HG03175 (cell line): Measurements from ENCODE around the gene ARL5B.
A peak's percentile ranks its signal among the peaks of the same experiment; 100 is the strongest.

Experiments
- ATAC-seq: cut with Tn5 transposase; IDR thresholded peaks from one replicate; pipeline ENCODE4 v1.9.1; 2021; ENCODE audit warnings: mild to moderate bottlenecking, moderate library complexity; ENCODE audit not compliant: unreplicated experiment

Gene ARL5B

DNA sequence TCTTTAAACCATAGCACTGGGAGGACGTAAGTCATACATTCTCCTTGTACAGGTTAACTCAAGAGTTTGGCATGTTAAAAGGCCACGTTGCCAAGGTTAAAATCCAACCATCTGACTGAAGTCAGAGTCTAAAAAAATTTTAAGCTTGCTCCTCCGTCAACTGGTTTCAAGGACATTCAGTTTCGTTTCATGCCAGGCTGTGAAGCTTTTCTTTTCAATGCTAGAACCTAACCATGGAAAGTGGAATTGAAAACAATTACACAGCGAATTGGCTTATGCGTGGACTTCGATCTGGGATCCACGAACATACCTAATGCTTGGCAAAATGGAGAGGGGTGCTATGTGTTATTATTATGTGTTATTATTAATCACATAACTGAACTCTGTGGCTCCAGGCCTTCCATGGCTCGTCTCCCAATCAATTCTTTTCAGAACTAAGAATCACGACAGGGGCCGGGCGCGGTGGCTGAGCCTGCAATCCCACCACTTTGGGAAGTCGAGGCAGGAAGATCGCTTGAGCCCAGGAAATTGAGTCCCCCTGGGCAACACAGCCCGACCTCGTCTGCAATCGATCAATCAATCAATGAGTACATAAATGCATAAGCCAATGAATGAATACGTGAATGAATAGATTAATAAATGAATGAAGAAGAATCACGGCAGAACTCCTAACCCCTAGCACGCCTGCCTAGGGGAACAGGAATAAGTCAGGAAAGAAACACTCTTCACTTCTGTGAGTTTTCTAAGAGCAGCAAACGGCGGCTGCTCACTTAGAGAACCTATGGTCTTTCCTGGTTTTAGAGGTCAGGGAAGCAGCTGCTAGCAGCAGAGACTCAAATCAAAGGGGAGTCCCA lies 733 bp upstream of the ARL5B start:
- ATAC-seq, result peak; percentile 15

DNA sequence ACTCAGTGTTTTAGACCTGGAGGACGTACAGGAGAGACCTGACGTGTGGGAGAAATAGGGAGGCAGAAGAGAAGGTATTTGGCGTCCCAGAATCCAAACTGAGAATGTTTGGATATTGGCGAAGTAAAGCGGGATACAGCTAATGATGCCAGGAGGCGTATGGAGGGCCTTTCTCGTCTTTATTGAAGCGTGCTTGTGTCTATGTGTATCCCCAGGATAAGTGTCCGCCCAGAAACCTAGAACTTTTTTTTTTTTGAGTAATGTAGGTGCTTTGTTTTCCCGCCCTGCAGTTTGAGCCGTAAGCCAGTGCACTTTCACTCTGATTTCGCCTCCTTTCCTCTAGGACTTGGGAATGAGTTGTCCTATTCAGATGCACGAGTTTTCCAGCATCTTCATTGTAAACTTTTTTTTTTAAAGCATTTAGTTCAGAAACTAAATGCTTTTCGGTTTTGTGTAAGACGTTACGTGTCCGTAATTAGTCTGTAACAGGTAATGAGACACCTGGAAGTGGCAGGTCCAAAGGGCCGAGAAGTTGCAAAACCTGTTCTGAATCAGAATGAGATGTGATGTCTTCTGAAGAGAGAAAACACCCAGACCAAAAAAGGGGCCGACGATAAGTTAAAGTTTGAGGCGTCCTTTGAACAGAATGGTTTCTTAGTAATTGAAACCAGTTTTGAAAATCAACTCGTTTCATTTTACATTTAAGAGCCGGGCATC lies 746 bp downstream of the ARL5B start:
- peak; percentile 20 for ATAC-seq

DNA sequence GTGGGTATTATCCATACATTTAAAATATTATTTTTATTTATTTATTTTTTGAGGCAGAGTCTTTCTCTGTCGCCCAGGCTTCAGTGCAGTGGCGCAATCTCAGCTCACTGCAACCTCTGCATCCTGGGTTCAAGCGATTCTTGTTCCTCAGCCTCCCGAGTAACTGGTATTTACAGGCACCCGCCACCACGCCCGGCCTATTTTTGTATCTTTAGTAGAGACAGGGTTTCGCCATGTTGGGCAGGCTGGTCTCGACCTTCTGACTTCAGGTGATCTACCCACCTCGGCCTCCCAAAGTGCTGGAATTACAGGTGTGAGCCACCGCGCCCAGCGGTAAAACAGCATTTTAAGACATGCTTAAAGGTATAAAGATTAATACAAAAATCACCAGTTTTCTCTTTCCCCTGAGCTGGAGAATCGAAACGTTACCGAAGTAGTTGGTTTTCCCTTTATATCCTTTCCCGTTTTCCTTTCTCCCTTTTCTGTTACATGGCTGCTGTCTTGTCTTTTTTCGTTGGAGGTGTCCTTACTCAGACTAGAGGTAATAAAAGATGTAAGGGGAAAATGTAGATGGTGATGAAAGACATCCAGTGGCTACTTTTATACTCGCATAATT lies 1.7 kb downstream of the ARL5B start:
- no peak for ATAC-seq

DNA sequence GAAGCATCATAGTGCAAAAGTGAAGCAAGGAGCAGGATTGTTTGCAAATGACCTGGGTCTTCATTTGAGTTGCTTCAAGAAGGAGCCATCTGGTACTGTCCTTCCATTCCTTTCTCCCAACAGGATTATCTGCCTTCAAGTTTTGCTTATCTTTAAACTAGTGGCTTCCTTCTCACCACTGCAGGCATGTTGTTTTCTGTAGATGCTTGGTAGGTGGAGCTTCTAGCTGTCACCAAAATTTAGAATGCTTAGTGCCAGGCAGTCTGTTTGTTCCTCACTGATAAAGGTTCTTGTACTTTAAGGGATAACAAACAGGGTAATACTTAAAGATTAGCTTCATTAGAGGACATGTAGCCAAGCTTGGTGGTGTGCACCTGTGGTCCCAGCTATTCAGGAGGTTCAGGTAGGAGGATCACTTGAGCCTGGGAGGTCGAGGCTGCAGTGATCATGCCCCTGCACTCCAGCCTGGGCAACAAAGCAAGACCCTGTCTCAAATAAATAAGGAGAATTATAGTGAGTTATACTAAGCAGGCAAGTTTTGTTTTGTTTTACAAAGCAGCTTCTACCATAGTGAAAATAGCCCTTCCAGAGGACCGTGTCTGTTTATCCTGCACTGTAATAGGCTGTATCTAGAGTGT lies 5.7 kb downstream of the ARL5B start:
- no peak for ATAC-seq

DNA sequence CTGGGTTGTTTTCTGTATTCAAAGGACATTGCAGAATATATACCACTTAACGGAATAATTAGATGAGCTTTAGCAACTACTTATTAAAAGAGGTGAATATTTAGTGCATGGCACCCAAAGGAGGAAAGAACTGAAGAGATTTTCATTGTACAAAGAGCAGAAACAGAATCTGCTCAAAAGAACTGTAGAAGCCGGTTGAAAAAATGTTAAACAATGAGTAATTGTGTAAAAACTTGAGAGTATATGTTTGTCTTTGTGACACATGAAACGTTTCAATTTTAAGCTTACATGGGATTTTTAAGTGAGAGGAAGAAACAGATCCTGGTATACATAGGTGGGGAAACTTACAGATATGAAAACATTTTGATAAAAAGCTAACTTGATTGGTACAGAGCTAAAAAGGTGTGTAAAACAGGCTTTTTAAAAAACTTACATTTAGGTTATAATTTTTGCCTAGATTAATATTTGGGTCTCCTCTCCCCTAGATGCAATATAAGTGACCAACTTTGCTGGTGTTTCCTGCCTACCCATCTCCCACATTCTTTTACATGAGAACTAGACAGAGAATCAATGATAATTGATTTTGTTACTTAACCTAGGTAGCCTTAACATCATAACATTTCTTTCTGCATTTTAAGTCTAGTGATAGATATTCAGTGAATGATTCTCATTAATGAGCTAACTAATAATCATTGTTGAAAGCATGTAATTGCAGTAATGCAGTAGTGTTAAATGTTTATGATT lies 6.8 kb downstream of the ARL5B start:
- ATAC-seq, result no peak

DNA sequence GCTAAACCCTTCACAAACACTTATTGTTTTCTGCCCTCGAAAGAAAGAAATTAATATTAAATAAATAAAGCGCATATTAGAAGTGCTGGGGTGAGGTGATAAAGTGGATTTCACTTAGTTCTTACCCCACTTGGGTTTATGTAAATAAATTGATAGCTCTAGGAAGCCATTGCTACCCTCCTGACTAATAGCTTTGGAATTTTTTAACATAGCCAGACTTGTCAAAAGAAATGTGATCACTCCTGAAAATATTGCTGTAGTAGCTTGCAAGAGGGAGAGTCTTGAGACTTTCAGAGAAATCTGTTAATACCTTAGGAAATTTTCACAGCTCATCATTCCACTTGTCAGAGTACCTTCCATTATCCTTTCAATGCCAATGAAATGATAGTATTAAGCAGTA lies 7.6 kb downstream of the ARL5B start:
- ATAC-seq, result no peak

DNA sequence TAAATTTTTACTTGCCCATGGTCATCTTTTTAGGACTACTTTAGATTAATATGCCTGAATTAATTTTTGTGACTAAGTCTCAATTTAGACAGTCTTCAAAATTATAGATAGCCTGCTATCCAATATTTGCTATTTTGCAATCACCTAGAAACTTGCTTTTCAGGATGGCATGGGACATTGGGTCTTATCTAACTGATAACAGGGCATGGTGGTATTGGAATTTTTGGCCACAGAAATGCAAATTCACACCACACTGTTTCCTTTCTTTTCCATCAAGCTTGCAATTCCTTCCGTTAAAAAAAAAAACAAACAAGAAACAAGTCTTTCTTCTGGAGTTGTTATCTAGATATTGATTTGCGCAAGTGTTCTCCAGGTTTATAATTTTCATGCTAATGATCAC lies 8.8 kb downstream of the ARL5B start:
- ATAC-seq, result no peak

DNA sequence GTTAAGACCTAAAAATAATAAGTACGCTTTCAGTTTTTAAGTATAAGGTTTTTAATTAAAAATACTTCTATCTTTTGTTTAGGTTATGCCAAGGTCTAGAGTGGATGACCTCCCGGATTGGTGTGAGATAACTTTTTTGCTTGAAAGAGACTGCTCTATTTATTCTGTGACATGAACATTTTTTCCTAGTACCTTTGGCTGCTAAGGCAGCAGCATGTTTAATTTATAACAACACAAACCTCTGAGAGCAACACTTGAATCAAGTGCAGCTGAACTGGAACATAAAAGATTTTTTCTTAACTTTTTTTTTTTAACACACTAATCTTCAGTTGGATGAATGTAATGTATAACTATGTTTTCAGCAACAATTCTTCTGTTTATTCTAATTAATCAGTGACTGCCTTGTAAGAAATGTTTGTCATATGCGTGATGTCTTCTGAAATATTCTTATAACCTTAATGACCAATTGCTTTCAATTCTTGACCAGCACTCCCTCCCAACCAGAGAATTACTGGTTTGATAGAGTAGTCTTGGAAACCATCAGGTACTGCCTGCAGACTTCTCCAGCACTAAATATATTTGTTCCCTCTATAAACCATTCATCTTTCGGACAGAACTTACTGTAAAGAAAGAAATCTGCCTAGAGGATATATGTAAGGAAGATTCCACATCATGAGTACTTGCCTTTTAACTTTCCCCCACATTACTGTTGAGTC lies 16.0 kb downstream of the ARL5B start:
- ATAC-seq, result no peak

DNA sequence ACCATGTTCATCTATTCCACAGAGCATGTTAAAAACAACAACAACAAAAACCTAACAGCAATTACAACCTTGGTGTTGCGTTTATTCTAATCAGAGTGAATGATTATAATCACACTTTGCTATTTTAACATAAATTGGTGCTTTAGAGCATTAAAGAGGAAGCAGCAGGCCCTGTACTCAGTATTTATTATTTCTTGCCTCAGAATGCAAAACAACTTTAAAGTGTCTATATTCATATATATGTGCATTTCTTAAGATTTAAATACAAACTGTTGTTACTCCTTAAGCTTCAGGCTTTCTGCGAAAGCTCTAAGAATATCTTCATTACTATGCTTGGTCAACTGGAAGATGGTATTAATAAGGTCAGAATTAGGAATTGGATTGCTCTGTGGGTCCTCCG lies 21.5 kb downstream of the ARL5B start:
- no peak for ATAC-seq

DNA sequence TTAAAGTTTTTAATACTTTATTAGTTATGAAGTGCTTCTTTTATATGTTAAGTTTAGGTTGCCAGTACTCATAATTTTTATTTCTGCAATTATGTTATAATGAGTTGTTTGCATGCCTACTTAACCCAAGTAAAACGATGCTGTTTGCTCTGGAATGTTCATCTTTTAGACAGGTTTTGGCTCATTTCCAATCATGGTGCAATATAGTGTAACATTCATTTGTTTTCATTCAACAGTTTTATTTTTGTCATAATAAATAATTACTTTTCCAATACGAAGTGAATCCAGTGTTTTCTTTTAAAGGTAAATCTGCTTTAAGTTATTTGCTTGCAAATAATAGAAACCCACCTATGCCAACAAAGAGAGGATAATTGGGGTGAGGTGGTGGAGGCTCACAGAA lies 22.1 kb downstream of the ARL5B start:
- no peak for ATAC-seq

DNA sequence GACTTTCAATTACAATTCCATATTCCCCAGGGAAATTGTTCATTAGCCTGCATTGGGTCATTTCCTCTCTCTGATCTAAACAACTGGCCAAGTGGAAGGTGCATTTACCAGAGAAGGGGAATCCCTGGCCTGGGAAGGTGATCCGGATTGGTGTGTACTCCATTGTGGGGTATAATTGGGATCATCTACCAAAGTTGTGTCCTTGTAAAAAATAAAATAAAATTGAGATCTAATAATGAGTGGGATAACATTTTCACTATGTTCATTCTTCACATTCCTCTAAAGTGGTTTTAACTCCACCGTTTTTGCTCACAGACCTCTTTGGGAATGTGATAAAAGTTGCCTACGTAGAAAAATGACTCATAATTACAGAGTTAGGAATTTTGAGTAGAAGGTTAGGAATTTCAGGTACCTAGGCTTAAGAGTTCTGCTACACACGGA lies 22.8 kb downstream of the ARL5B start:
- ATAC-seq, result no peak

DNA sequence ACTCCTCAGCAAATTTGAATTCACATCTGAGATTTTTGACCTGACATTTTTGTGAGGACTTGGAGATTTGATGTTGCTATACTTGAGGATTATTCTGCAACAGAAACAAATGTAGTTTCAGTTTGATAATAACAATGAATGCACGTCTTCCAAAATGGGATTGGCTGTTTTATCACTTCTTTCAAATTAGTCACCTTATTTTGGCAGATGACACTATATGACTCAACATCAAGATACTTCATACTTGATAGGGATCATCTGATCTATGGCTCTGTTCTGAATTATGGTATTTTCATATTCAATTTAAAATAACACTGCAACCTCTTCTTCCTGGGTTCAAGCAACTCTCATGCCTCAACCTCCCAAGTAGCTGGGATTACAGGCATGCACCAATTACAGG lies 24.2 kb downstream of the ARL5B start:
- no peak for ATAC-seq

DNA sequence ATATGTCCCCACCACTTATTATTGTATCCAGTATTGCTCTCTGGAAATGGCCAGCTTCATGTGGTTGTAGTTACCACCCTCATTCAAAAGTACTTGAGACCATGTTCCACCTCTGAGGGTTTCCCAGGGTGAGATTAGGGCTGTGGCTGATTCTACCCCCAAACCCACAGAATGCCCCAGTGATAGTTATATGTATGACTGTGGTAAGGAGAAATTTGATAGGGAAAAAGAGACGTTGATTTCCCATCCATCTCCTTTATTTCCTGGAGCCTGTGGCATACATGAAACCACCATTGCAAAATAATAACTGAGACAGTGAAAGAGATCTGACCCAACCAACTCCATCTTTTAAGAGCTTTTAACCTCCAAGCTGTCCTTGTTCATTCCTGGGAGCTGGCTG lies 25.2 kb downstream of the ARL5B start:
- no peak for ATAC-seq

DNA sequence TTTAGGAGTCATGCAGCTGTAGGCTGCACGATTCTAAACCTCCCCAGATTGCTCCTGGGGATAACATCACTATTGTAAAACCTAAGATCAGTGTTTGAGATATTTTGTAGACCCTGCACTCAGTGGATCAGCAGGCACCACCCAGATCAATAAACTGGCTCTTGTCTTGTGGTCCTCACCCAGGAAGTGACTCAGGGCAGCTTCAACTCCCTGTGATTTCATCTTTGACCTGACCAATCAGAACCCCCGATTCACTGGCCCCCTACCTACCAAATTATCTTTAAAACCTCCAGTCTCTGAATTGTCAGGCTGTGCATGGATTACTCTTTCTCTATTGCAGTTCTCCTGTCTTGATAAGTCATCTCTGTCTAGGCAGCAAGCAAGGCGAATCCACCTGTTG lies 25.7 kb downstream of the ARL5B start:
- no peak for ATAC-seq

DNA sequence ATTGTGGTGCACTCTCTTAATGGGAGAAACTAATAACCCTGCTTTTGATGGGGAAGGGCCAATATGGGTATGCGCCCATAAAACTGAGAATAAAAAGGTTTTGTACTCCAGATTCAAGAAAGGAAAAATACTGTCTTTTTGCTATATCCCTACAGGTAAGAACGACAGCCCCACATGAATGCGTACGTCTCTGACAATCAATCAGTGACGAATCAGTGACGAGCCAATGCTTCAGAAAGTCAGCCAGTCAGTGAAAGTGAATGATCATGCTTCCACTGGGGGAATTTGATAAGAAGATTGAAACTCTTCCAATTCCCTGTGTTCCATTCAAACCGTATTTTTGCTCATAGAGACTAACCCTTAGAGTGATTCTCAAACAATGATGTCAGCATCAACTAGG lies 26.3 kb downstream of the ARL5B start:
- ATAC-seq, result no peak

DNA sequence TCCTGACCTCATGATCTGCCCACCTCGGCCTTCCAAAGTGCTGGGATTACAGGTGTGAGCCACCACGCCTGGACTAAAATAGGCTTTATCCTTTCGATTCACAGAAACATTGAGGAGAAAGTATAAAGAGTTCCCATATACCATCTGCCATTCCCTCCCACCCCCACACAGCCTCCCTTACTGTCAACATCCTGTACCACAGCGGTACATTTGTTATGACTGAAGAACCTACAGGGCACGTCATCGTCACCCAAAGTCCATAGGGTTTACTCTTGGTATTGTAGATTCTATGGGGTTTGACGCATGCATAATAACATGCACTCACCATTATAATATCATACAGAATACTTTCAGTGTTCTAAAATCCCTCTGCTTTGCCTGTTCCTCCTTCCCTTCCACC lies 28.0 kb downstream of the ARL5B start:
- ATAC-seq, result no peak

DNA sequence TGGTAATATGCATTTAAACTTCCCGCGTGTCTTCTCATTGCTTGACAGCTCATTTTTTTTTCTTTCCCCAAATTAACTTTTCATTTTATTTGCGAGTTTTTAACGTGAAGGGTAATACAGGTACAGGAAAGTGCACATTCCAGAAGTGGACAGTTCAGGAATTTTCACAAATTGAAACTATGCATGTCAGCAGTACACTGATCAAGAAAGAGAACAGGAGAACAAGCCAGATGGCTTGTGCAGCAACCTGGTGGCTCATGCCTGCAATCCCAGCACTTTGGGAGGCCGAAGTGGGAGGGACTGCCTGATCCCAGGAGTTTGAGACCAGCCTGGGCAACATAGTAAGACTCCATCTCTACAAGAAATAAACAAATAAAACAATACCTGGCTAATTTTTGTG lies 28.5 kb downstream of the ARL5B start:
- no peak for ATAC-seq

DNA sequence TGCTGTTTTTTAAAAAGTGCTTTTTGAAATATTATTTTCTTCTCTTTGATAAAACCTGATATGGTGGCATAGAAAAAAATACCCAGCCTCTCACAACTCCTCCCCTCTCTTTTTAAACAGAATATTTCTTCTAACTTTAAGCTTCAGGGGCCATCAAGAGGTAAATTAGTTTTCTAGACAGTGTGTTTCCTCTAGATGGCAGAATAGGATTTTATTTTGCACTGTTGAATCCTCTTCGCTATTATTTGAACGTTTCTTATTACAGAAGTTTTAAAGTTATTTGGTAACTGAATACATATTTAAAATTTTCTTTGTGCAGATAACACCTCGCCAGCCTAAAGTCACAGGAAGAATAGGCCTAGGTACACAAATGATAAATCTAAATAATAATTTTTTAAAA lies 30.3 kb downstream of the ARL5B start:
- ATAC-seq, result no peak

DNA sequence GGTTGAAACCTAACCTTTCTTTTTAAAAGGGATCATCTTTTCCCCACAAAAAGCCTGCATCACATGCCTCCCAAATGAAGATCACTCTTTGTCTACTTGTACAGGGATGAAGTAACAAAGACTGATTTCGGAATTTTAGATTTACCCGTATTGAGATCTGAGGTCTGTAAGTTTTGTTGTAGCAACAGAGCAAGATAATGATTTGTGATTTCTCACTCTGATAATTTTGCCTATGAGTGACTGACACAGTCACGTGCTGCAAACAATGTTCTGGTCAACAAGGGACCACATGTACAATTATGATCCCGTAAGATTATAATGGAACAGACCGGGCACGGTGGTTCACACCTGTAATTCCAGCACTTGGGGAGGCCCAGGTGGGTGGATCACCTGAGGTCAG lies 31.3 kb downstream of the ARL5B start:
- ATAC-seq, result no peak
